GM23248 (cell line): ENCODE measurements around the gene ALPK1. TPM values are rescaled to one million over a fixed set of nuclear protein-coding genes. Genes with fewer than 3 reads are reported as not detected.

Experiments used
- DNase-seq: peaks from one replicate; pipeline ENCODE4 v3.0.0-alpha.2; 2015
- H2AFZ ChIP-seq: fragments of 200-600 bp; sonication (generic); 2 replicates; pipeline ENCODE4 v1.6.1; 2016; ENCODE audit warnings: antibody characterized with exemption
- H3F3A ChIP-seq: fragments of 200-600 bp; sonication (generic); 2 replicates; pipeline ENCODE4 v1.6.1; 2016; ENCODE audit warnings: mild to moderate bottlenecking, antibody characterized with exemption, mixed run types; ENCODE audit not compliant: insufficient read depth
- H3K27ac ChIP-seq: fragments of 200-600 bp; sonication (generic); 2 replicates; pipeline ENCODE4 v1.5.1; 2016; ENCODE audit warnings: mild to moderate bottlenecking
- H3K27me3 ChIP-seq: fragments of 200-600 bp; sonication (generic); replicated peaks from 2 replicates; pipeline ENCODE4 v1.6.1; 2016; ENCODE audit warnings: mild to moderate bottlenecking; ENCODE audit not compliant: insufficient read depth
- H3K36me3 ChIP-seq: fragments of 200-600 bp; sonication (generic); 2 replicates; pipeline ENCODE4 v1.6.1; 2016; ENCODE audit warnings: low read depth, mild to moderate bottlenecking
- H3K4me1 ChIP-seq: fragments of 200-600 bp; sonication (generic); 2 replicates; pipeline ENCODE4 v1.6.1; 2016; ENCODE audit warnings: mild to moderate bottlenecking; ENCODE audit not compliant: insufficient read depth
- H3K4me2 ChIP-seq: fragments of 200-600 bp; sonication (generic); one replicate; pipeline ENCODE4 v1.6.1; 2016; ENCODE audit warnings: mild to moderate bottlenecking; ENCODE audit not compliant: unreplicated experiment
- H3K4me3 ChIP-seq: fragments of 200-600 bp; sonication (generic); 2 replicates; pipeline ENCODE4 v1.5.1; 2016; ENCODE audit warnings: mild to moderate bottlenecking
- H3K79me2 ChIP-seq: fragments of 200-600 bp; sonication (generic); 2 replicates; pipeline ENCODE4 v1.6.1; 2016; ENCODE audit warnings: mild to moderate bottlenecking; ENCODE audit not compliant: insufficient read depth
- H3K9ac ChIP-seq: fragments of 200-600 bp; sonication (generic); 2 replicates; pipeline ENCODE4 v1.6.1; 2016; ENCODE audit warnings: mild to moderate bottlenecking
- H3K9me2 ChIP-seq: fragments of 200-600 bp; sonication (generic); 2 replicates; pipeline ENCODE4 v1.6.1; 2016; ENCODE audit warnings: mixed run types, mild to moderate bottlenecking, moderate library complexity; ENCODE audit not compliant: insufficient read depth
- H3K9me3 ChIP-seq: fragments of 200-600 bp; sonication (generic); one replicate; pipeline ENCODE4 v1.6.1; 2017; ENCODE audit warnings: low read depth
- H4K20me1 ChIP-seq: fragments of 200-600 bp; sonication (generic); 2 replicates; pipeline ENCODE4 v1.6.0; 2016; ENCODE audit not compliant: insufficient read depth
- EZH2 ChIP-seq: fragments of 200-600 bp; sonication (generic); IDR thresholded peaks from 2 replicates; pipeline ENCODE4 v1.6.1; 2018; ENCODE audit warnings: antibody characterized with exemption, mild to moderate bottlenecking; ENCODE audit not compliant: insufficient read depth, poor library complexity, severe bottlenecking
- EZH2phosphoT487 ChIP-seq: fragments of 200-600 bp; sonication (generic); IDR thresholded peaks from 2 replicates; pipeline ENCODE4 v1.6.1; 2018; ENCODE audit warnings: antibody characterized with exemption, moderate library complexity, mild to moderate bottlenecking, low read depth; ENCODE audit not compliant: insufficient read depth
- WGBS, 2 experiments: methylation state at CpG; one replicate each; pipeline ENCODE4 v1.1.6; 2015 to 2017; ENCODE audit warnings: low lambda C conversion rate in 2 of 2, low coverage in 1 of 2; ENCODE audit errors: missing lambda C conversion rate in 2 of 2; 5-methylcytosine and 5-hydroxymethylcytosine counted together
- in situ Hi-C: fragments of 300-500 bp; cut with MboI; formaldehyde crosslinking; loops from 2 replicates; pipeline ENCODE4 v1.15.0; 2020
- polyA plus RNA-seq: library from polyadenylated mRNA; unstranded; fragments of >200 nt; fragmentation: Nextera tagmentation; extraction: Ambion mirVana; gene quantifications from 2 replicates; pipeline ENCODE4 v1.2.1, GENCODE V29; 2016
- total RNA-seq: library from RNA; depleted of rRNA; stranded (reverse); fragments of >200 nt; shearing (Covaris generic); gene quantifications from 2 replicates; pipeline ENCODE4 v1.2.3, GENCODE V29; 2014

ALPK1 gene
- total and polyA plus RNA-seq, 2 experiments from 2014 or later = 7.3 to 7.9 TPM

- Histone ChIP-seq H3K9me2 (no peaks in the 10 kb centered on the region), H3K4me3 (no peak overlapping the region), H3F3A (no peaks in the 10 kb centered on the region), H3K27ac (no peak overlapping the region), H3K27me3 (no peaks in the 10 kb centered on the region), H3K4me2 (no peak overlapping the region), H4K20me1 (no peaks in the 10 kb centered on the region), H3K4me1 (0 out of 2 replicates have a peak, but pooled peaks cover 6% of the 10 kb centered on the region), H2AFZ (0 out of 2 replicates have a peak overlapping the region, but pooled peaks have one; percentile 7), H3K9me3 (no peaks in the 10 kb centered on the region), H3K79me2 (peaks cover 12% of the 10 kb centered on the region), H3K9ac (no peak overlapping the region), H3K36me3 (no peaks in the 10 kb centered on the region)
- WGBS, 2 experiments = 76 to 79% methylated on average over 3 of the region's 3 CpGs
- no peak for DNase-seq
- in situ Hi-C loops = no loop called here
- TF ChIP-seq EZH2phosphoT487 = no peak
- no peak for TF ChIP-seq EZH2
These were observed 8.7 kb upstream of the ALPK1 start for GRCh38 chr4:112288455-112288854.

DNA sequence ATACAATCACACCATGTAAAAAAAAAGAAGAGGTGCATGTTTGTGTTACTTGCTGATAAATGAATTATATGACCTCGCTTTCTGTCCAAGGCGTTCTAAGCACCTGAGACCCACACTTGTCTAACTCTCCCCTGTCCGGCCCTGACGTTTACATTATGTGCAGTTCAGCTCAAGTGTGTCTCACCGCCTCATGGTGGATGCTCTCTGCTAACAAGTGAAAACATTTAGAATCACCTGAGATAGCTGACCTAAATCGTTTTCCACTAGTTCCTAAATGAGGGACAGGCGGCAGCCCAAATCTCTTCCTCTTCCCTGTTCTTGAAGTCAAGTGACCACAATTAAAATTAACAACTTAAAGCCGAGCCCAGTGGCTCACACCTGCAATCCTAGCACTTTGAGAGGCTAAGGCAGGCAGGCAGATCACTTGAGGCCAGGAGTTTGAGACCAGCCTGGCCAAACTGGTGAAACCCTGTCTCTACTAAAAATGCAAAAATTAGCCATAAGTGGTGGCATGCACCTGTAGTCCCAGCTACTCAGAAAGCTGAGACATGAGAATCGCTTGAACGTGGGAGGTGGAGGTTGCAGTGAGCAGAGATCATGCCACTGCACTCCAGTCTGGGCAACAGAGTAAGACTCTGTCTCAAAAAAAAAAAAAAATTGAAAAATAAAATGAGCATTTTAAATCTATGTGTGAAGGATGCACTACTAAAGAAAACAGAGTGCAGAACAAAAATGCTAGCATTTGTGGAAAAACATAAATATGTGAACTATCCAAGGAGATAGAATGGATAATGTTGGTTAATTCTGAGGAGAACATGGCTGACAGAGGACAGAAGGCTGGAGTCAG, 7.5 kb upstream of the ALPK1 start:
- Histone ChIP-seq H3F3A (no peaks in the 10 kb centered on the region), H2AFZ (peak overlapping the region; percentile 44), H3K9ac (no peak overlapping the region), H3K36me3 (no peaks in the 10 kb centered on the region), H3K4me2 (no peak overlapping the region), H4K20me1 (no peaks in the 10 kb centered on the region), H3K79me2 (peaks cover 8% of the 10 kb centered on the region; the same call in 1 of the 2 replicates), H3K27me3 (no peaks in the 10 kb centered on the region), H3K9me2 (no peaks in the 10 kb centered on the region), H3K27ac (no peak overlapping the region), H3K4me1 (no peaks in the 10 kb centered on the region), H3K4me3 (no peak overlapping the region), H3K9me3 (no peaks in the 10 kb centered on the region)
- in situ Hi-C loops = no loop called here
- DNase-seq = no peak
- TF ChIP-seq EZH2 (no peak), EZH2phosphoT487 (no peak)
- WGBS, 2 experiments = 80 to 83% methylated on average over 10 of the region's 10 CpGs

GRCh38 chr4:112290341-112290740, 6.8 kb upstream of the ALPK1 start:
- Histone ChIP-seq H3K4me1 (no peaks in the 10 kb centered on the region), H2AFZ (peak overlapping the region; percentile 44), H3K9me2 (no peaks in the 10 kb centered on the region), H3K9me3 (no peaks in the 10 kb centered on the region), H3F3A (no peaks in the 10 kb centered on the region), H3K27me3 (no peaks in the 10 kb centered on the region), H3K36me3 (no peaks in the 10 kb centered on the region), H3K27ac (no peak overlapping the region), H3K9ac (no peak overlapping the region), H3K4me3 (no peak overlapping the region), H3K79me2 (peaks cover 2% of the 10 kb centered on the region; the same call in 1 of the 2 replicates), H3K4me2 (no peak overlapping the region), H4K20me1 (no peaks in the 10 kb centered on the region)
- WGBS, 2 experiments = 81 to 83% methylated on average over 3 of the region's 3 CpGs
- in situ Hi-C loops = no loop called here
- TF ChIP-seq EZH2phosphoT487 = no peak
- TF ChIP-seq EZH2 = no peak
- DNase-seq = no peak

GRCh38 chr4:112299721-112300120, 2.6 kb downstream of the ALPK1 start:
- no peak overlapping the region for H3K9ac ChIP-seq
- no peak overlapping the region for H2AFZ ChIP-seq
- no peaks in the 10 kb centered on the region for H3K36me3 ChIP-seq
- H3K27me3 ChIP-seq = no peaks in the 10 kb centered on the region
- H3K79me2 ChIP-seq = peaks cover 21% of the 10 kb centered on the region
- TF ChIP-seq EZH2phosphoT487 (no peak), EZH2 (no peak)
- no peak for DNase-seq
- 73 to 76% methylated on average over 4 of the region's 4 CpGs for WGBS, 2 experiments
- H3K4me2 ChIP-seq = no peak overlapping the region
- in situ Hi-C loops = no loop called here
- no peaks in the 10 kb centered on the region for H3K9me3 ChIP-seq
- H3K27ac ChIP-seq = no peak overlapping the region
- H4K20me1 ChIP-seq = no peaks in the 10 kb centered on the region
- no peaks in the 10 kb centered on the region for H3K9me2 ChIP-seq
- no peak overlapping the region for H3K4me3 ChIP-seq
- H3F3A ChIP-seq = peaks cover 7% of the 10 kb centered on the region
- H3K4me1 ChIP-seq = peaks cover 14% of the 10 kb centered on the region
